SK-N-SH (cell line): ENCODE data around the gene KCTD17. TPM values are rescaled to one million over a fixed set of nuclear protein-coding genes. Genes with fewer than 3 reads are reported as not detected.

Experiments
- CTCF ChIA-PET: fragments of 300-600, 350-600 bp; formaldehyde crosslinking; extraction: SDS; loops from one replicate; lab custom pipeline; 2021; lab: Yijun Ruan, JAX
- POLR2A ChIA-PET: fragments of 350-600 bp; sonication (Branson Sonifier 250); formaldehyde crosslinking; extraction: SDS; loops from one replicate; lab custom pipeline; 2020; ENCODE audit warnings: antibody characterized with exemption, inconsistent platforms; lab: Yijun Ruan, JAX
- DNase-seq: peaks from one replicate; pipeline ENCODE4 v3.0.0; 2012
- H2AFZ ChIP-seq: fragments of 200-600 bp; sonication (generic); 2 replicates; pipeline ENCODE4 v1.8.1; 2016; ENCODE audit warnings: antibody characterized with exemption, mild to moderate bottlenecking, low read depth
- H3F3A ChIP-seq: fragments of 200-600 bp; sonication (generic); replicated peaks from 2 replicates; pipeline ENCODE3; 2016; ENCODE audit warnings: antibody characterized with exemption, mild to moderate bottlenecking; ENCODE audit not compliant: insufficient read depth
- H3K27ac ChIP-seq, 2 experiments: fragments of 200-500 bp in 1 of 2; fragments of 200-600 bp in 1 of 2; sonication (Bioruptor generic) in 1 of 2; sonication (generic), shearing (Covaris generic) in 1 of 2; 2 replicates each; pipeline versions ENCODE4 v1.5.1 to v1.6.1; 2014 to 2016; ENCODE audit warnings: low read depth in 2 of 2, inconsistent platforms in 1 of 2, low read length in 1 of 2, mild to moderate bottlenecking in 1 of 2, mixed read lengths in 1 of 2
- H3K27me3 ChIP-seq: fragments of 200-600 bp; sonication (generic), shearing (Covaris generic); 2 replicates; pipeline ENCODE4 v1.6.1; 2016; ENCODE audit warnings: mixed run types; ENCODE audit not compliant: insufficient read depth
- H3K36me3 ChIP-seq, 2 experiments: fragments of 200-500 bp in 1 of 2; fragments of 200-600 bp in 1 of 2; sonication (Bioruptor generic) in 1 of 2; sonication (generic) in 1 of 2; replicated peaks in 1 of 2; 2 replicates each; pipeline versions ENCODE3 to v1.5.1; 2014 to 2016; ENCODE audit warnings: low read length in 1 of 2, mild to moderate bottlenecking in 1 of 2; ENCODE audit not compliant: insufficient read depth in 2 of 2, control insufficient read depth in 1 of 2
- H3K4me1 ChIP-seq, 2 experiments: fragments of 200-500 bp in 1 of 2; fragments of 200-600 bp in 1 of 2; sonication (Bioruptor generic) in 1 of 2; sonication (generic), shearing (Covaris generic) in 1 of 2; 2 replicates each; pipeline versions ENCODE4 v1.5.1 to v1.6.1; 2014 to 2016; ENCODE audit warnings: low read depth in 1 of 2, low read length in 1 of 2, mixed run types in 1 of 2; ENCODE audit not compliant: insufficient read depth in 2 of 2, control insufficient read depth in 1 of 2
- H3K4me2 ChIP-seq: fragments of 200-600 bp; sonication (generic), shearing (Covaris generic); 2 replicates; pipeline ENCODE4 v1.6.1; 2017; ENCODE audit warnings: mixed run types
- H3K4me3 ChIP-seq, 2 experiments: fragments of 200-500 bp in 1 of 2; fragments of 200-600 bp in 1 of 2; sonication (Bioruptor generic) in 1 of 2; sonication (generic), shearing (Covaris generic) in 1 of 2; 2 replicates each; pipeline versions ENCODE4 v1.5.1 to v1.8.1; 2014 to 2016; ENCODE audit warnings: low read depth in 2 of 2, inconsistent platforms in 1 of 2, low read length in 1 of 2, mild to moderate bottlenecking in 1 of 2, mixed read lengths in 1 of 2, moderate library complexity in 1 of 2
- H3K79me2 ChIP-seq: fragments of 200-600 bp; sonication (generic); 2 replicates; pipeline ENCODE4 v1.8.1; 2017; ENCODE audit warnings: mild to moderate bottlenecking; ENCODE audit not compliant: insufficient read depth
- H3K9ac ChIP-seq: fragments of 200-600 bp; sonication (generic); 2 replicates; pipeline ENCODE4 v1.6.1; 2017; ENCODE audit warnings: mixed run types
- H3K9me2 ChIP-seq: fragments of 200-600 bp; sonication (generic); 2 replicates; pipeline ENCODE4 v1.6.1; 2017; ENCODE audit warnings: mixed run types
- H3K9me3 ChIP-seq: fragments of 200-600 bp; sonication (generic); 2 replicates; pipeline ENCODE4 v1.6.1; 2017; ENCODE audit warnings: mixed run types, mild to moderate bottlenecking, moderate library complexity
- H4K20me1 ChIP-seq: fragments of 200-600 bp; sonication (generic); 2 replicates; pipeline ENCODE4 v1.6.1; 2017; ENCODE audit warnings: mild to moderate bottlenecking, mixed run types; ENCODE audit not compliant: insufficient read depth
- CHD2 ChIP-seq: fragments of 150-350 bp; IDR thresholded peaks from 2 replicates; pipeline ENCODE4 v1.6.1; 2018; ENCODE audit warnings: low read length; ENCODE audit not compliant: partially characterized antibody
- FOSL2 ChIP-seq: IDR thresholded peaks from 2 replicates; pipeline ENCODE4 v1.4.0; 2012; ENCODE audit warnings: low read depth, mild to moderate bottlenecking, moderate library complexity, borderline replicate concordance
- FOXJ3 ChIP-seq: sonication (generic); formaldehyde crosslinking; IDR thresholded peaks from 2 replicates; pipeline ENCODE4 v1.5.1; 2020; ENCODE audit warnings: mild to moderate bottlenecking, missing genetic modification reagents
- FOXM1 ChIP-seq: IDR thresholded peaks from 2 replicates; pipeline ENCODE4 v1.4.0; 2012; ENCODE audit warnings: low read depth, mild to moderate bottlenecking
- IRF3 ChIP-seq: fragments of 150-350 bp; IDR thresholded peaks from 2 replicates; pipeline ENCODE4 v1.6.1; 2016; ENCODE audit warnings: mild to moderate bottlenecking, low read depth, low read length
- MXI1 ChIP-seq: IDR thresholded peaks from 2 replicates; pipeline ENCODE4 v1.6.1; 2012; ENCODE audit warnings: mild to moderate bottlenecking, low read depth, low read length, improper control_type of control experiment
- POLR2AphosphoS5 ChIP-seq: IDR thresholded peaks from 2 replicates; pipeline ENCODE4 v1.6.1; 2012; ENCODE audit warnings: low read depth, low read length
- RCOR1 ChIP-seq: fragments of 150-350 bp; IDR thresholded peaks from 2 replicates; pipeline ENCODE4 v1.6.1; 2017; ENCODE audit warnings: antibody characterized with exemption, low read length
- RFX5 ChIP-seq: IDR thresholded peaks from 2 replicates; pipeline ENCODE4 v1.6.1; 2012; ENCODE audit warnings: mild to moderate bottlenecking, improper control_type of control experiment, low read length
- RXRA ChIP-seq: IDR thresholded peaks from 2 replicates; pipeline ENCODE4 v1.4.0; 2012; ENCODE audit warnings: low read depth, mild to moderate bottlenecking, borderline replicate concordance
- SIN3A ChIP-seq: IDR thresholded peaks from 2 replicates; pipeline ENCODE4 v1.6.1; 2012; ENCODE audit warnings: low read depth, mild to moderate bottlenecking, low read length, moderate library complexity, borderline replicate concordance
- TCF12 ChIP-seq: IDR thresholded peaks from 2 replicates; pipeline ENCODE4 v1.4.0; 2012
- USF1 ChIP-seq: IDR thresholded peaks from 2 replicates; pipeline ENCODE4 v1.4.0; 2012; ENCODE audit warnings: low read depth, borderline replicate concordance
- USF2 ChIP-seq: fragments of 150-350 bp; IDR thresholded peaks from 2 replicates; pipeline ENCODE4 v1.6.1; 2017; ENCODE audit warnings: antibody characterized with exemption, low read length, low read depth, borderline replicate concordance
- ZBTB33 ChIP-seq: IDR thresholded peaks from 2 replicates; pipeline ENCODE4 v1.4.0; 2012; ENCODE audit warnings: low read depth, borderline replicate concordance
- WGBS: methylation state at CpG from one replicate; pipeline ENCODE4 v1.1.6; 2017; ENCODE audit warnings: low lambda C conversion rate; 5-methylcytosine and 5-hydroxymethylcytosine counted together
- polyA plus RNA-seq, 3 experiments: library from polyadenylated mRNA; depleted of rRNA; stranded (reverse); fragments of >200 nt; gene quantifications; 2 replicates each; pipeline ENCODE4 v1.2.3, GENCODE V29; 2012
- TF ChIP-seq, protein P1 (sequence below): IDR thresholded peaks from 2 replicates; pipeline ENCODE4 v1.6.1; 2012; ENCODE audit warnings: mild to moderate bottlenecking, low read depth, low read length, moderate library complexity

KCTD17 gene
- polyA plus RNA-seq, 1 of the 3 experiments (the other 2 are of a cell fraction) = 57.8 TPM

DNA sequence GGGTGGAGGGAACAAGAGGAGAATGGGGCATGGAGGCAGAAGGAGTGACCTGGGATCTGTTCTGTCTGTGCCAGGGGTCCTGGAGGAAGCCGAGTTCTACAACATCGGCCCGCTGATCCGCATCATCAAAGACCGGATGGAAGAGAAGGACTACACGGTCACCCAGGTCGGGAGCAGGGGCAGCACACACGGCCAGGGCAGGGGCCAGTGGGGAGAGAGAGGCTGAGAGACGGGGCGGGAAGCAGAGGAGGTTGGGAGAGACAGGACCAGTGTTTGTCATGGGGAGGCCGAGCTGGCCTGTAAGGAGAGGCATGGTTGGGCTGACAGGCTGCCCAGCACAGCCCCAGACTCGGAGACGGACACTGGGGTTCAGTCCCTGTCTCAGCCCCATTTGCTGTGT lies 4.7 kb downstream of the KCTD17 start:
- H3F3A ChIP-seq = no peaks in the 10 kb centered on the region
- POLR2A ChIA-PET = no interaction called here
- H3K79me2 ChIP-seq = peaks cover 16% of the 10 kb centered on the region; the same call in 1 of the 2 replicates
- no peak overlapping the region for H3K4me3 ChIP-seq
- WGBS = 94% methylated on average over 11 of the region's 13 CpGs
- no peaks in the 10 kb centered on the region for H4K20me1 ChIP-seq
- H3K27me3 ChIP-seq = no peaks in the 10 kb centered on the region
- H3K9me3 ChIP-seq = no peaks in the 10 kb centered on the region
- no peak overlapping the region for H3K9ac ChIP-seq
- H3K27ac ChIP-seq = no peak overlapping the region
- CTCF ChIA-PET = interaction anchor here (1.2 to 1.6 kb wide), 3 partner anchors 20 to 143 kb away, joined by 3 read pairs; no protein-coding TSS in a partner anchor
- TF ChIP-seq RFX5 (no peak), FOSL2 (no peak)
- DNase-seq = no peak
- peaks cover 0 to 10% of the 10 kb centered on the region in 2 experiments; a peak in 1 of 4 replicates for H3K4me1 ChIP-seq
- peaks cover 0 to 59% of the 10 kb centered on the region in 2 experiments for H3K36me3 ChIP-seq
- no peak overlapping the region for H3K4me2 ChIP-seq
- H3K9me2 ChIP-seq = no peaks in the 10 kb centered on the region
- no peak overlapping the region for H2AFZ ChIP-seq

DNA sequence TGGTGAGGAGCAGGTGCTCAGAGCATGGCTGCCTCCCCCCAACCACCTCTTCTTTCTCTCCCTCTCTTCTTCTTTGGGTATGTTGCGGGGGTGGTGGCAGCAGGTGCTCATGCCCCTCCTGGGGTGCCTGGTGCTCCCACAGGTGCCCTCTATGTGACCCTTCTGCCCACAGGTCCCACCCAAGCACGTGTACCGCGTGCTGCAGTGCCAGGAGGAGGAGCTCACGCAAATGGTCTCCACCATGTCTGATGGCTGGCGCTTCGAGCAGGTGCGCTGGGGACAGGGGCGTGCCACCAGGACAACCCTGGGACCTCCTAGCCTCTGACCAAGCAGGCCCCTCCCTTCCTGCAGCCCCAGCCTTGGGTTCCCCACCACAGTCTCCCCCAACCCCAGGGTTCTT lies 5.7 kb downstream of the KCTD17 start:
- H3F3A ChIP-seq = no peaks in the 10 kb centered on the region
- no peak for DNase-seq
- H3K9me2 ChIP-seq = no peaks in the 10 kb centered on the region
- ChIA-PET POLR2A (no interaction called here), CTCF (interaction anchor here (1.6 kb wide), 1 partner anchor 142 kb away, joined by 3 read pairs; no protein-coding TSS in a partner anchor)
- H3K9ac ChIP-seq = no peak overlapping the region
- H3K79me2 ChIP-seq = peaks cover 11% of the 10 kb centered on the region; the same call in 1 of the 2 replicates
- H3K4me1 ChIP-seq = peaks cover 0 to 9% of the 10 kb centered on the region in 2 experiments; a peak in 1 of 4 replicates
- H3K4me2 ChIP-seq = no peak overlapping the region
- peaks cover 0 to 59% of the 10 kb centered on the region in 2 experiments for H3K36me3 ChIP-seq
- H3K27ac ChIP-seq = no peak overlapping the region
- 86% methylated on average over 9 of the region's 9 CpGs for WGBS
- H4K20me1 ChIP-seq = no peaks in the 10 kb centered on the region
- H3K27me3 ChIP-seq = no peaks in the 10 kb centered on the region
- no peak for TF ChIP-seq ZBTB33
- TF ChIP-seq RCOR1 = no peak
- TF ChIP-seq FOXJ3 = no peak
- no peak for TF ChIP-seq FOXM1
- TF ChIP-seq MXI1 = no peak
- TF ChIP-seq USF1 = no peak
- no peak for TF ChIP-seq CHD2
- TF ChIP-seq POLR2AphosphoS5 = no peak
- no peak for TF ChIP-seq TCF12
- TF ChIP-seq FOSL2 = no peak
- no peak for TF ChIP-seq SIN3A
- no peak for TF ChIP-seq RXRA
- no peak for TF ChIP-seq IRF3
- TF ChIP-seq USF2 = no peak
- TF ChIP-seq, protein P1, sequence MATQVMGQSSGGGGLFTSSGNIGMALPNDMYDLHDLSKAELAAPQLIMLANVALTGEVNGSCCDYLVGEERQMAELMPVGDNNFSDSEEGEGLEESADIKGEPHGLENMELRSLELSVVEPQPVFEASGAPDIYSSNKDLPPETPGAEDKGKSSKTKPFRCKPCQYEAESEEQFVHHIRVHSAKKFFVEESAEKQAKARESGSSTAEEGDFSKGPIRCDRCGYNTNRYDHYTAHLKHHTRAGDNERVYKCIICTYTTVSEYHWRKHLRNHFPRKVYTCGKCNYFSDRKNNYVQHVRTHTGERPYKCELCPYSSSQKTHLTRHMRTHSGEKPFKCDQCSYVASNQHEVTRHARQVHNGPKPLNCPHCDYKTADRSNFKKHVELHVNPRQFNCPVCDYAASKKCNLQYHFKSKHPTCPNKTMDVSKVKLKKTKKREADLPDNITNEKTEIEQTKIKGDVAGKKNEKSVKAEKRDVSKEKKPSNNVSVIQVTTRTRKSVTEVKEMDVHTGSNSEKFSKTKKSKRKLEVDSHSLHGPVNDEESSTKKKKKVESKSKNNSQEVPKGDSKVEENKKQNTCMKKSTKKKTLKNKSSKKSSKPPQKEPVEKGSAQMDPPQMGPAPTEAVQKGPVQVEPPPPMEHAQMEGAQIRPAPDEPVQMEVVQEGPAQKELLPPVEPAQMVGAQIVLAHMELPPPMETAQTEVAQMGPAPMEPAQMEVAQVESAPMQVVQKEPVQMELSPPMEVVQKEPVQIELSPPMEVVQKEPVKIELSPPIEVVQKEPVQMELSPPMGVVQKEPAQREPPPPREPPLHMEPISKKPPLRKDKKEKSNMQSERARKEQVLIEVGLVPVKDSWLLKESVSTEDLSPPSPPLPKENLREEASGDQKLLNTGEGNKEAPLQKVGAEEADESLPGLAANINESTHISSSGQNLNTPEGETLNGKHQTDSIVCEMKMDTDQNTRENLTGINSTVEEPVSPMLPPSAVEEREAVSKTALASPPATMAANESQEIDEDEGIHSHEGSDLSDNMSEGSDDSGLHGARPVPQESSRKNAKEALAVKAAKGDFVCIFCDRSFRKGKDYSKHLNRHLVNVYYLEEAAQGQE = no peak
- H3K4me3 ChIP-seq = no peak overlapping the region
- H3K9me3 ChIP-seq = no peaks in the 10 kb centered on the region
- H2AFZ ChIP-seq = no peak overlapping the region
